GM18907 (cell line): Measurements from ENCODE around the gene CCDC188.
A peak's percentile ranks its signal among the peaks of the same experiment; 100 is the strongest.

ENCODE experiments used
- ATAC-seq: cut with Tn5 transposase; IDR thresholded peaks from one replicate; pipeline ENCODE4 v1.9.1; 2021; ENCODE audit warnings: mild to moderate bottlenecking, moderate library complexity; ENCODE audit not compliant: unreplicated experiment

The CCDC188 gene

DNA sequence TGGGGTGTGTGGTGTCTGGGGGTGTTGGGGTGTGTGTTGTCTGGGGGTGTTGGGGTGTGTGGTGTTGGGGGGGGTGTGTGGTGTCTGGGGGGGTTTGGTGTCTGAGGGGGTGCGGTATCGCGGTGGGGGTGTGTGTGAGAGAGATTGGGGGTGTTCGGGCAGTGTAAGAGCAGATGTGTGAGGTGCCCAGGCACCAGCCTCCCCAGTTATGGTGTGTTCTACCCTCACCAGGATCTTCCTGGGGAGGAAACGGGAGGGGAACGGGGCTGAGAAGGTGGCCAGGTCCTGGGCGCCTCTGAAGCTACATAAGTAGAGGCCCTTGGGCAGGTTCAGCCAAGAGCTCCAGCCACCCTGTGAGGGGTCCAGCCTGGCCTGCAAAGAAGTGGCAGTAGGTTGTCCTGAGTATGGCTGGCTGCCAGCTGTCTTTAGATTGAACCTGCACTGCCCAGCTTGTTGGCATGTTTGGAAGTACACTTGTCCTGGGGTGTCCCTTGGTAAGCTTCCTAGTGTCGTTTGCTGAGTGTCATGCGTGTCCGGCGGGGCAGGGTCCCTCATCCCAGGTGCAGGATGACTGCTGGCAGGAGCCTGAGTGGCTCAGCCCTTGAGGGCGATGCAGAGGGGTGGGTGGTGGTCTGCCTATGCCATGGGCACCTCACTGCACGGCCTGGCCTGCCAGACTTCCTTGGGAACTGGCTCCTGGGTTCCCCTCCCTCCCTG is 27.3 kb downstream of the CCDC188 start:
- ATAC-seq, result no peak

GRCh38 chr22:20121856-20122415 is 28.9 kb downstream of the CCDC188 start:
- no peak for ATAC-seq

DNA sequence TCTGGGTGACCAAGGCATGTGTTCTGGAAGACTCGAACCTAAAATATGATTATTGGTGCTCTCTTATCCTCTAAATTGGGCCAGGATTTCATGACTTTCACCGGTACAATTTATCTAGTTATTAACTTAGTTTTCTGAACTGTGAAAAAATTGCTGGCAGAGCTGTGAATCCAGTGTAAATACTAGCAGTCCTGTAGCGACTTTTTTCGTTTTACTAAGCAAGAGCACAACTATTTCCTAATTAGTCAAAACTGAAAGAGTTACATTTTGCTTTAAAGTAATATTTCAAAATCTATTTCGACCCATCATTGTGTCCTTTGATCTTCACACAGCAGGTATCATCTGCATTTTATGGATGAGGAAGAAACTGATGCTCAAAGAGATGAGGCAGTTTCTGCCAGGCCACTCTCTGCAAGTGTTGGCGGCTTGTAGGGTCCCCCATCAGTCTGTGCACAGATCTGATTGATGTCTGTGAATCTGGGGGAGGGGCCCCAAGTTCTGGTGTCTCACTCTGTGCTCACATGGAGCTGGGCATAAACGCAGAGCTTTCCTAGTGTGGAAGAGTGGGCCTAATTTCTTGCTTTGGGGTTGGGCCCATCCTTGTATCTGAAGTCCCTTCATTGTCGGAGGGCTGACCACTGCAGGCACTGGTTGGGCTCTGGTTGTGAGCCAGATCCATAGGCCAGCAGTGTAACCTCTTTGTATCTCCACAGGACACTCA is 32.4 kb downstream of the CCDC188 start:
- no peak for ATAC-seq

GRCh38 chr22:20117633-20118299 is 33.1 kb downstream of the CCDC188 start:
- peak; percentile 21 for ATAC-seq

- ATAC-seq, result peak; percentile 72
Observed at GRCh38 chr22:20116951-20117632, 33.8 kb downstream of the CCDC188 start, which contains the start of gene TRMT2A. Gene TRMT2A, minus strand, starts transcription at chr22:20117226. Its CDS starts 320 bp downstream, at chr22:20116906.

- ATAC-seq, result no peak
Observed at GRCh38 chr22:20116376-20116950, 34.4 kb downstream of the CCDC188 start.

GRCh38 chr22:20115691-20116375 is 35.0 kb downstream of the CCDC188 start, which contains the start of gene RANBP1:
Gene RANBP1, plus strand, starts transcription at chr22:20116104. Its CDS starts 81 bp downstream, at chr22:20116185.
- no peak for ATAC-seq

GRCh38 chr22:20114506-20115475 is 36.1 kb downstream of the CCDC188 start:
- no peak for ATAC-seq

- no peak for ATAC-seq
Observed at GRCh38 chr22:20113551-20114310, 37.1 kb downstream of the CCDC188 start.

DNA sequence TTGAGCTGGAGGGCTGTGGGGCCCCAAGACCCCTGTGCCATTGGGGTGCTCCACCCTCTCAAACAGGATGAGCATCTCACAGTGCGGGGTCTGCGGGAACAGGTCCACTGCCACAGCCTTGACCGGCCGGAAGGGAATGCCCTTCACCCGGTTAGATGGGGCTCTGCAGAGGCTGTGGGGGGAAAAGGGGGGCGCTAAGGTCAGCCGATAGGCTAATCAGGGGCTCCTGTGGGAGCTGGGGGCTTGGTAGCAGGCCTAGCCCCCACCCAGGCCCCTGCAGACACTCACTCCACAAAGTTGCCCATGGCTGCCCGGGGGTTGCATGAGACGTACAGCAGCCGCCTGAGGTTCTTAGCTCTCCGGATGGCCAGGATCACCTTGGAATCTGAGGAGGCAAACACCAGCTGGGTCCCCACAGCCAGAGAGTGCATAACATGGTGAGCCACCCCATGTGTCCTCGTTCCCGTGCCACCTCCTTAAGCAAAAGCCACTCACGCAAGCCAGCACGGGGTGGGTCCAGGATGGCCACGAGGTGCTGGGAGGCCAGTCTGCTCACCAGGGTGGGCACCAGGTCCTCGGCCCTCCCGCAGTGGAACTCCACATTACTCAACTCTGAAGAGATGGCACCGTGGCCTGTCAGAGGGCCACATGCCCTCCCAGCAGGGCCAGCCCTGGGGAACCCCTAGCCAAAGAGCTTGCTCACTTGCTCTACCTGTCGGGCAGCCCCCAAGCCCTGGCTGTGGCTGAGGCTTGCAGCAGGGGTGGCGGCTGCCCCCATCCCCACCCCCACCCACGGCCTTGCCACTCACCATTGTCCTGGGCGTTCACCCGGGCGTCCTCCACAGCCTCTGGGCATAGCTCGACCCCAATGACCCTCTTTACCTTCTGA is 38.0 kb downstream of the CCDC188 start:
- ATAC-seq, result no peak

GRCh38 chr22:20111689-20112622 is 38.9 kb downstream of the CCDC188 start:
- ATAC-seq, result no peak

DNA sequence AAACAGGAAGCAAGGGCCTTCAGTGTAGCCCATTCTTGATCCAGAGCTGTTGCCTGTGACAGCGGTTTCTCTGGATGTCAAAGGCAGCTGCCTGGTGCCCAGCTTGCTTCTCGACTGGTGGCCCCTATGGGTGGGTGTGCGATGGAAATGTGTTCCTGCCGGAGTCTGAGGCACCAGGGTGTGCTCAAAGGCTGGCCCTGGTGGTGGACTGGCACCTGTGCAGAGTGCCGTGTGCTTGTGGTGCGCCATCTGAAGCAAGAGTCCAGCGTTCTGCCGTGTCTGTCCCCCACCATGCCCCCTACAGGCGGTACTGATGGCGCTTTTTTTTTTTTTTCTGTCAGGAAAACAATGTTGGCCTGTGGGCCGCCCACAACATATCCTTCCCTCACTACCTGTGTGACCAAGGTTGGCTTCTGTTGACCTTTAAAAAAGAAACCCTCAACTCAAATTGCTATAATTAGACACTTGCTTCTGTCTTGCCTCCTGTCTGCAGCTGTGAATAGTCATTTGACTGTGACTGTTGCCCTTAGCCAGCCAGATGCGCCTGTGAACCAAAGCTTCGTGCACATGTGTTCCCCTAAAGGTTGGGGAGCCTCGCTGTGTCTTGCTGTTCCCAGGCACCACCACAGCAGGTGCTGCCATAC is 39.7 kb downstream of the CCDC188 start:
- no peak for ATAC-seq

GRCh38 chr22:20110359-20110985 is 40.4 kb downstream of the CCDC188 start:
- no peak for ATAC-seq

DNA sequence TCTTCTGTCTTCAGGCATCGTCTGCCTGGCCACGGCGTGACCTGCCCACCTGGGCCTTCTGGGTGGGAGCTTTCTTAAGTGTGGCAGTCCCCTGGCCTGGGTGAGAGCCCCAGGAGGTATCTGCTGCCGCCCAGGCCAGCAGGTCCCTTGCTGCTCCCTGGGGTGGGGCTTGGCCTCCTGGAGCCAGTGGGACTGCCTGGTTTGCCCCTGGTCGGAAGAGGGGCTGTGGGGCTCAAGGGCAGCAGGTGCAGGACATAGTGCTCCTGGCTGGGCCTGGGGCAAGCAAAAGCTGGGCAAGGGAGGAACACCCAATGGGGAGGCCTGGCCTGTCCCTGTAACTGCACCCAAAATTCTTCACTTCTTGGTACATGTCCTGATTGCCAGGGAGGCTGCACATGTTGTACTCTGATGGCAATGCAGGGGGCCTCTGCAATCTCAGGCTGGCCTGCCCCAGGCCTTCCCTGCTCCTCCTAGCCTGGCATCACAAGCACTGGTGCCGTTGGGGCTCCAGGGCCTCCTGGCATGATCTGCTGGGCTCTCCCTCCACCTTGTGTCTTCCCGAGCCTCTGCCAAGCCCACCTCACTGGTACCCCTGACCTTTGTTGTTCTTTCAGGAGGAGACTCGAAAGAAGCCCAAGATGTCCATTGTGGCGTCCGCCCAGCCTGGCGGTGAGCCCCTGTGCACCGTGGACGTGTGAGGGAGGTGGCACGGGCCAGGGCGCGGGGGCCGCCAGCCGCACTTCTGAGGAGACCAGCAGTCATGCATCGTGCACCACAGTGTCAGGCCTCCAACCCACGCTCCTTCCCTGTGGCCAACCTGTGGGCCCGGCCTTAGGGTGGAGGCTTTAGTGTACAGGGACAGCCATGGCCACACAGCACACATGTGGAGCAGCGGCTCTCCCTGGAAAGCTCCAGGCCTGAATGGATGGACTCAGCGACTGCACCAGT is 41.2 kb downstream of the CCDC188 start:
- ATAC-seq, result no peak
